Esophagus muscularis mucosa (tissue), 3 donors: ENCODE measurements around the gene MEGF6.

Source experiments
- CTCF ChIP-seq, 3 experiments: fragments of 200-600 bp in 2 of 3; fragments of 450-650 bp in 1 of 3; sonication (generic) in 2 of 3; IDR thresholded peaks; one replicate each; pipeline ENCODE4 v1.5.1; 2017 to 2019; ENCODE audit warnings: antibody characterized with exemption in 3 of 3, mild to moderate bottlenecking in 2 of 3, moderate library complexity in 1 of 3
- POLR2A ChIP-seq: fragments of 450-650 bp; IDR thresholded peaks from one replicate; pipeline ENCODE4 v1.6.1; 2017; ENCODE audit warnings: antibody characterized with exemption, moderate library complexity, mild to moderate bottlenecking, low read depth
- POLR2AphosphoS5 ChIP-seq, 2 donors: sonication (generic); formaldehyde crosslinking; IDR thresholded peaks; one replicate each; pipeline ENCODE4 v1.6.1; 2017; ENCODE audit warnings: antibody characterized with exemption in 2 of 2

DNA sequence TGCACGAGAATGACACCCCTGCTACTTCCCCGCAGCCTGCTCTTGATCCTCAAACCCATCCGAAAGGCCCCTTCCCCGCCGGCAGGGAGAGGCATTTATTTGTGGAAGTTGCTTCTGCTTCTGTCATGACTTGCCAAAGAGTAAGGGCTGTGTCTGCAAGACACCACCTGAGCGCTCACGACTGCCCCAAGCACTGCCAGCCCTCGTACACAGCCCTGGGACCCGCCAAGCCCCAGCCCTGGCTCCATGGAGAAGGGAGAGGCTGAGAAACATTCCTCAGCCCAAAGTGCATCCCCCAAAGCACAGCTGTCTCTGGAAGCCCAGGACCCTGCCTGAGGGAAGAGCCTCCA is 7.2 kb upstream of the MEGF6 start:
- no peak for TF ChIP-seq CTCF (IDR thresholded peaks at IDR 0.05)
- no peak for TF ChIP-seq POLR2A
- no peak for TF ChIP-seq POLR2AphosphoS5 (IDR thresholded peaks at IDR 0.05)
